GM12864 (cell line): ENCODE results near the gene MEAK7.
"Not testable (repeated sequence)": the region's sequence is repeated elsewhere in the genome, so short reads cannot be mapped to it uniquely, and the experiment has no call there.

Experiments used
- DNase-seq: peaks from one replicate; pipeline ENCODE4 v3.0.0-alpha.2; 2011; ENCODE audit warnings: low read depth
- H3K4me3 ChIP-seq: 2 replicates; pipeline ENCODE4 v1.5.1; 2011; ENCODE audit warnings: mild to moderate bottlenecking, low read depth, low read length, control low read depth
- TF ChIP-seq, protein P1 (sequence below): IDR thresholded peaks from 2 replicates; pipeline ENCODE4 v1.5.1; 2011; ENCODE audit warnings: low read depth, mild to moderate bottlenecking, moderate library complexity, low read length, control low read depth, inconsistent platforms; ENCODE audit errors: missing control alignments

MEAK7 gene

DNA sequence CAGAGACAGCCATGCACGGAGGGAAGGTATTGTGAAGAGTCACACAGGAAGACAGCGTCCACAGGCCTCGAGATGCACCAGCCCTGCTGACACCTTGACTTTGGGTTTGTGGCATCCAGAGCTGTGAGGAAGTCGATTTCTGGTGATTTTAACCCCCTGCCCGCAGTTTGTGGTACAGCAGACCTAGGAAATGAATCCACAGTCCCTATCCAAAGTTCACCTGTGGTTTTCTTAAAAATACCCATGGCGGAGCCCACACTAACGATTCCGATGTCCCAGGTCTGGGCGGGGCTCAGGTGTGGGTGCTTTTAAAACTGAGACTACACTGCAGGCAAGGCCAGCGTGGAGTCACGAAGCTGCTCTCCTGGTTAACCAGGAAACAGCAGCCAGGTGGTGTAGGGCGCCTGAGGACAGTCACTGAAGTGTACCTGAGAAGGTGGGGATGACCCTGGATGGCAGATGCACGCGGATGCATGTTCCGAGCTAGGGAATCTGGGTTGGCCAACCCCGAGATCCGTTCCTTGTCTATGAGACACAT lies 14.4 kb upstream of the MEAK7 start:
- no peak overlapping the region for H3K4me3 ChIP-seq
- TF ChIP-seq, protein P1, sequence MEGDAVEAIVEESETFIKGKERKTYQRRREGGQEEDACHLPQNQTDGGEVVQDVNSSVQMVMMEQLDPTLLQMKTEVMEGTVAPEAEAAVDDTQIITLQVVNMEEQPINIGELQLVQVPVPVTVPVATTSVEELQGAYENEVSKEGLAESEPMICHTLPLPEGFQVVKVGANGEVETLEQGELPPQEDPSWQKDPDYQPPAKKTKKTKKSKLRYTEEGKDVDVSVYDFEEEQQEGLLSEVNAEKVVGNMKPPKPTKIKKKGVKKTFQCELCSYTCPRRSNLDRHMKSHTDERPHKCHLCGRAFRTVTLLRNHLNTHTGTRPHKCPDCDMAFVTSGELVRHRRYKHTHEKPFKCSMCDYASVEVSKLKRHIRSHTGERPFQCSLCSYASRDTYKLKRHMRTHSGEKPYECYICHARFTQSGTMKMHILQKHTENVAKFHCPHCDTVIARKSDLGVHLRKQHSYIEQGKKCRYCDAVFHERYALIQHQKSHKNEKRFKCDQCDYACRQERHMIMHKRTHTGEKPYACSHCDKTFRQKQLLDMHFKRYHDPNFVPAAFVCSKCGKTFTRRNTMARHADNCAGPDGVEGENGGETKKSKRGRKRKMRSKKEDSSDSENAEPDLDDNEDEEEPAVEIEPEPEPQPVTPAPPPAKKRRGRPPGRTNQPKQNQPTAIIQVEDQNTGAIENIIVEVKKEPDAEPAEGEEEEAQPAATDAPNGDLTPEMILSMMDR = no peak
- no peak for DNase-seq

DNA sequence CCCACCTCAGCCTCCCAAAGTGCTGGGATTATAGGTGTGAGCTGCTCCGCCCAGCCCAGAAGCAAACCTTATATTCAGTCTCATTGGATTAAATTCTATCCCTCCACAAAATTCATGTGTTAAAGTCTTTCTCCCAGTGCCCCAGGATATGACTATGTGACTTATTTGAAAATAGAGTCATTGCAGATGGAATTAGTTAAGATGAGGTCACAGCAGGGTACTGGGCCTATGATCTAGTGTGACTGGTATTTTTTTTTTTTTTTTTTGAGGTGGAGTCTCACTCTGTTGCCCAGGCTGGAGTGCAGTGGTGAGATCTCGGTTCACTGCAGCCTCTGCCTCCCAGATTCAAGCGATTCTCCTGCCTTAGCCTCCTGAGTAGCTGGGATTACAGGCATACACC lies 13.8 kb upstream of the MEAK7 start:
- DNase-seq, H3K4me3 ChIP-seq: not testable (repeated sequence)

DNA sequence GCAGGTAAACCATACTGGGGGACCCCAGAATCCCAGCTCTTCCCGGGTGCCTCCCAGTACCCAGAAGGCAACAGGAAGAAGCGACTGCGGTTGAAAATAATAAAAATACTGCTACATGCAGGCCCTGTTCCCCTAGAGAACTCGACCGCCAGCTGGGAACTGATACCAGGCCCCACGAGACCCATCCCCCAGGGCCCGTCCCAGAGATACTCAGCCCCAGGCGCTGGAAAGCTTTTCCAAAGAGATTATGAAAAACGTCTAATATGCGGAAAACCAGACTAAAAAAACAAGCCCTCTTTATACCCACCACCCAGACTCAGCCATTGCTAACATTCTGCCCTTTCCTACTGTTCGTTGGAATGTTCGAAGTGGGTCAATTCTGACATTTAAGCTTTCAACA lies 12.9 kb upstream of the MEAK7 start:
- no peak for DNase-seq
- no peak overlapping the region for H3K4me3 ChIP-seq
- TF ChIP-seq, protein P1 = no peak

GRCh38 chr16:84514874-84515835 lies 10.7 kb upstream of the MEAK7 start:
- no peak overlapping the region for H3K4me3 ChIP-seq
- TF ChIP-seq, protein P1 = no peak
- peak; percentile 94 for DNase-seq

DNA sequence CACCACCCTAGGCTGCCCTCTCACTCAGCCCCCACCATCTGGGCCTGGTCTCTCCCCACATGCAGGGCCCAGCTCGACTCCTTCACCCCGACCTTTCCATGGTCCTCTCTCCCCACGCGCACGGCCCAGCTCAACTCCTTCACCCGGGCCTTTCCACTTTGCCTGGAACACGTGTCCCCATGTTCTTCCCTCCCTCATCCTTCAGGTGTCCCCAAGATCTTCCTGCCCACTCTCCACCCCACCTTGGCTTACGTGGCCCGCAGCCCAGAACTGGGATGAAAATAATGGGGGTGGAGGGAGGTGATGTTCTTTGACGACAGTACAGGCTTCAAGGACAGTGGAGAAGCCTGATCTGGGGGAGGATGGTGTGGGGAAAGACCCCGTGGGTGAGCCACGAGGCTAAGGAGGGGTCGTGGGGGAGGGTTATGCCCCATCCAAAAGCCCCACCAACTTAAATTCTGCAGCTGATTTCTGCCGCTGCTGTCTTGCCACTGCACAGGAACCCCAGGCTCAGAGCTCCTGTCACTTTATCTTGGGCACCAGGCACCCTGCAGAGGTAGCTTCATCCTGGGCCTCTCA lies 9.9 kb upstream of the MEAK7 start:
- DNase-seq = no peak
- TF ChIP-seq, protein P1 = no peak
- H3K4me3 ChIP-seq = no peak overlapping the region

DNA sequence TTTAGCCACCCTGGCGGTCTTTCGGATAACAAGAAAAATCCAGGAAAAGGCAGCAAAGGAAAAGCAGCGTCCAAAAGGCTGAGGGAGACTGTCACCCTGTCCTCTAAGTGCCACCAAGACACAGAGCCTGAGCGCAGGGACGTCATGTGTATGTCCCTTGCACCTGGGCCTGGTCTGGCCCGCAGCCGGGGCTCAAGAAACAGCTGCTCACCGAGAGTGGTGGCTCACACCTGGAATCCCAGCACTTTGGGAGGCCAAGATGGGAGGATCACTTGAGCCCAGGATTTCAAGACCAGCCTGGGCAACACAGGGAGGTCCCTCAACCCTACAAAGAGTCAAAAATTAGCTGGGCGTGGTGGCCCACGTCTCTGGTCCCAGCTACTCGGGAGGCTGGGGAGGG lies 9.2 kb upstream of the MEAK7 start:
- TF ChIP-seq, protein P1 = no peak
- no peak for DNase-seq
- no peak overlapping the region for H3K4me3 ChIP-seq

- H3K4me3 ChIP-seq = no peak overlapping the region
- TF ChIP-seq, protein P1 = no peak
- DNase-seq = no peak
These were observed 8.7 kb upstream of the MEAK7 start for GRCh38 chr16:84513123-84513522.
